SK-N-MC (cell line): Measurements from ENCODE around the gene JMJD7.

Experiments used
- EZH2 ChIP-seq: fragments of 200-600 bp; sonication (generic); IDR thresholded peaks from one replicate; pipeline ENCODE4 v1.6.1; 2017; ENCODE audit warnings: antibody characterized with exemption
- POLR2AphosphoS5 ChIP-seq: IDR thresholded peaks from 2 replicates; pipeline ENCODE4 v1.6.1; 2012; ENCODE audit warnings: mild to moderate bottlenecking, low read depth, low read length, borderline replicate concordance

- TF ChIP-seq EZH2 (no peak), POLR2AphosphoS5 (no peak)
Observed at GRCh38 chr15:41851755-41852370, 24.0 kb downstream of the JMJD7 start.
